Activated CD8-positive, alpha-beta memory T cell treated with anti-CD3 and anti-CD28 coated beads, Interleukin-2, amount 50 U/mL, for 24 hours (primary cell): Measurements from ENCODE around the gene ZBTB48.

ENCODE experiments used
- DNase-seq: peaks from one replicate; pipeline ENCODE4 v3.0.0-alpha.2; 2020; ENCODE audit errors: extremely low read depth

Gene ZBTB48

GRCh38 chr1:6572653-6573383 is 7.0 kb upstream of the ZBTB48 start:
- DNase-seq, result no peak

- no peak for DNase-seq
Measured at GRCh38 chr1:6574025-6574620, 5.7 kb upstream of the ZBTB48 start.

GRCh38 chr1:6574818-6575217 is 5.0 kb upstream of the ZBTB48 start:
- no peak for DNase-seq

GRCh38 chr1:6577831-6578525 is 1.8 kb upstream of the ZBTB48 start:
- DNase-seq, result no peak

- no peak for DNase-seq
Measured at GRCh38 chr1:6578624-6579373, 995 bp upstream of the ZBTB48 start.

GRCh38 chr1:6580119-6580592 is 362 bp downstream of the ZBTB48 start:
- DNase-seq, result no peak

- DNase-seq, result no peak
Measured at GRCh38 chr1:6580593-6581409, 1.0 kb downstream of the ZBTB48 start.

GRCh38 chr1:6581561-6582305 is 1.9 kb downstream of the ZBTB48 start:
- DNase-seq, result no peak

- no peak for DNase-seq
Measured at GRCh38 chr1:6582370-6582769, 2.6 kb downstream of the ZBTB48 start.

- no peak for DNase-seq
Measured at GRCh38 chr1:6584126-6585080, 4.6 kb downstream of the ZBTB48 start.

GRCh38 chr1:6585081-6585722 is 5.4 kb downstream of the ZBTB48 start:
- no peak for DNase-seq

- DNase-seq, result no peak
Measured at GRCh38 chr1:6585841-6586240, 6.0 kb downstream of the ZBTB48 start.

GRCh38 chr1:6586404-6586816 is 6.6 kb downstream of the ZBTB48 start:
- no peak for DNase-seq

- no peak for DNase-seq
Measured at GRCh38 chr1:6587261-6588005, 7.6 kb downstream of the ZBTB48 start.

- DNase-seq, result no peak
Measured at GRCh38 chr1:6588128-6588892, 8.5 kb downstream of the ZBTB48 start.

GRCh38 chr1:6588893-6589520 is 9.2 kb downstream of the ZBTB48 start:
- DNase-seq, result no peak

GRCh38 chr1:6590046-6590445 is 10.3 kb downstream of the ZBTB48 start:
- no peak for DNase-seq
